GM21717 (cell line): Measurements from ENCODE around the gene RASSF5.
A peak's percentile ranks its signal among the peaks of the same experiment; 100 is the strongest.

Source experiments
- ATAC-seq: cut with Tn5 transposase; IDR thresholded peaks from one replicate; pipeline ENCODE4 v1.9.1; 2021; ENCODE audit warnings: mild to moderate bottlenecking, moderate library complexity; ENCODE audit not compliant: unreplicated experiment

The RASSF5 gene

DNA sequence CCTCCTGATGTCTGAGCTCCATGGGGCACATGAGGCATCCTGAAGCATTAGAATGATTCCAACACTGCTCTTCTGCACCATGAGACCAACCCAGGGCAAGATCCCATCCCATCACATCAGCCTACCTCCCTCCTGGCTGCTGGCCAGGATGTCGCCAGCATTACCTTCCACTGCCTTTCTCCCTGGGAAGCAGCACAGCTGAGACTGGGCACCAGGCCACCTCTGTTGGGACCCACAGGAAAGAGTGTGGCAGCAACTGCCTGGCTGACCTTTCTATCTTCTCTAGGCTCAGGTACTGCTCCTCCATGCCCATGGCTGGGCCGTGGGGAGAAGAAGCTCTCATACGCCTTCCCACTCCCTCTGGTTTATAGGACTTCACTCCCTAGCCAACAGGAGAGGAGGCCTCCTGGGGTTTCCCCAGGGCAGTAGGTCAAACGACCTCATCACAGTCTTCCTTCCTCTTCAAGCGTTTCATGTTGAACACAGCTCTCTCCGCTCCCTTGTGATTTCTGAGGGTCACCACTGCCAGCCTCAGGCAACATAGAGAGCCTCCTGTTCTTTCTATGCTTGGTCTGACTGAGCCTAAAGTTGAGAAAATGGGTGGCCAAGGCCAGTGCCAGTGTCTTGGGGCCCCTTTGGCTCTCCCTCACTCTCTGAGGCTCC lies 11.1 kb upstream of the RASSF5 start:
- no peak for ATAC-seq

DNA sequence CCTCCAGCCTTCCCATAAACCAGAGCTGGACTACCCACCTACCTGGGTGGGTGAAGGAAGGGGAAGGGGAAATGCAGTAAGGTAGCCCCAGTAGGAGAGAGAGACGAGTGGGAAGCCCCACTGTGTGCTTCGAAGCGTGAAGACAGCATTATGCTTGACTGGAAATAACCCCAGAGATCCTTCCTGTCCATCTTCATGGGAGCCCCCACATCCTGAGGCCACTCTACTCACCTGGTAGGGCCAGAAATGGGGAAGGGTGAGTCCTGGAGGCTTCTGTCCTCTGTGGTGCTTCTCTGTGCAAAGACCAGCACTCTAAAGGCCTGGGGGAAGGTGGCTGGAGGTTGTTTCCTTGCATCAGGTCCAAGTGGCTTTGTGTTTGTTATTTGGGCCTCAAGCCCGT lies 10.0 kb upstream of the RASSF5 start:
- ATAC-seq: peak; percentile 35

DNA sequence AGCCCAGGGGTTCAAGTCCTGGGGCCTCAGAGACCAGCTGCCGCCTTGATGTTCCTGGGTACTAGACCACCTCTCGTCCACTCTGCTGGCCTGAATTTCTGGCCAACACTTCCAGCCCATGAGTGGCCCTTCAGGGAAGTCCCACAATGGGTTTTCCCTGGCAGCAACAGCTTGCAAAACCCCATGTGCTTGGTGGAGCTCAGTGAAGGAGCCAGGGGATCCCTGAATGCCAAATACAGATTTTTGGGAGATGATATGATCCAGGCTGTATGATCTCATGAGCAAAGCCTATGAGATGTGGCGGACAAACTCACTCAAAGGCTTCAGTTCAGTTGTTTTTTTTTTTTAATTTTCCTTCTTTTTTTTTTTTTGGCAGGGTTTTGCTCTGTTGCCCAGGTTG lies 9.6 kb upstream of the RASSF5 start:
- ATAC-seq: no peak

DNA sequence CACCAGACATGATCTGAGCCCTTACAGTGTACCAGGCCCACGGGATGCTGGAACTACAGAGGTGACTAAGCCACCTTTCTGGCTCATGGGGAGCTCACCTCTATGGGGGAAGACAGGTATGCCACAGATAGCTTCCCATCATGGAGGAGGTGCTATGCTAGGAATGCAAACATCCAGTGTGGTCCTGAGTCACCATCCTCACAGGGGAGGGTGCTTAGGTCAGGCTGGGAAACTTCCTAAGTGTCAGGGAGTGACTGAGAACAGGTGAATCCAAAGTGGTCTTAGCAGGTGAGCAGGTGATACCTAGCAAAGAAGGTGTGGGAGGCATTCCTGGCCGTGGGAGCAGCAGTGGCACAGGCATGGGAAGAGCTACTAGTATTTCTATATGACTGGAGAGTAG lies 8.6 kb upstream of the RASSF5 start:
- ATAC-seq: no peak

DNA sequence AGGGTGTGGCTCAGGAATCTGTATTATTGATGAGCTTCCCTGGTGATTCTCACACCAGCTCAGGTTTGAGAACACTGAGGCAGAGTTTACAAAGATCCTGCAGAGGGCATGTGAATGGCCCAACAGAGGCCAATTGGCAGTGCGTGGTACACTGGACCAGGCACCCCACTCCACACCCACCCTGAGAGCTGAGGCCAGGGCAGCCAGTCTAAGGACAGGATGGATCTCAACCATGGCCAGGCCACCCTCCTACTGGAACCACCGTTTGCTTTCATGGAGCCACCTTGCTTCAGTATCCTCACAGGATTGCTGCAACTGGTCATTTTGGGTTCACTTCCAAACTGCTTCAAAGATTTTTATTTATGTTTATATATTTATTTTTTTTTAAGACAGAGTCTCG lies 7.3 kb upstream of the RASSF5 start:
- ATAC-seq: no peak

GRCh38 chr1:206501881-206502280 lies 5.5 kb upstream of the RASSF5 start:
- no peak for ATAC-seq

GRCh38 chr1:206502403-206502802 lies 4.9 kb upstream of the RASSF5 start:
- ATAC-seq: no peak

- no peak for ATAC-seq
These were observed 4.5 kb upstream of the RASSF5 start for GRCh38 chr1:206502812-206503211.

DNA sequence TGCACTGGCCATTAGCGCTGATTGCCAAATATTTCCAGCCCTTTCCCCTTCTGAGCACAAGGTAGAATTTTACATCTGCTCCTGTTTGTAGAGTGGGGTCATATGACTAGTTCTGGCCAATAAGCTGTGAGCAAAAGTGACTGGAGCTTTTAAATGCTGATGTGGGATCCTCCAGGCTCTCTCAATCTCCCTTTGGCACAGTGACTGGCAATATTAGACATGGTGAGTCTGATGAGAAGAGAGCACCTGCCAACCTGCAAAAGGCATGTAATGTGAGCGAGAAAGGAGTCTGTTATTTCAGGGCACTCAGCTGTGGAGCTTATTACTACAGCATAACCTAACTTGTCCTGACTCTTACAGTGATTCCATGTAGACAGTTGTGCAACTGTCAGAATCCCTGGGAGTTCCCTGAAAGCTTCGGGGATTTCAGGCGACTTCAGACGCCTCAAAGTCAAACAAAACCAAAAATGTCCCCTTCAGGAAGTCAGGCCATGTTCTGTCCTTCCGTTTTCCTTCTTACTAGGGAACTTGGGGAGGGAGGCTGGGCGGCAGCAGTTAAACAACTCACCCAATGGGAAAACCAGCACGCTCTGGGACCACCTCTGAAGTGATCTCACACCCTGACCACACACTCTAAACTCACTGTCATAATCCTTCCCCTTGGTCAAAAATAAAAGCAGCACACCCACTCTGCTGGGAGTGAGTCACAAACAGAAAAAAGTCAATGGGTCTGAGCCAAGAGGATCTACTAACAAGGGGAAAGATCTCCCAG lies 3.6 kb upstream of the RASSF5 start:
- ATAC-seq: peak; percentile 61

GRCh38 chr1:206504363-206504713 lies 3.0 kb upstream of the RASSF5 start:
- no peak for ATAC-seq

- ATAC-seq: no peak
These were observed 1.5 kb upstream of the RASSF5 start for GRCh38 chr1:206505702-206506355.

GRCh38 chr1:206506405-206507283 lies 687 bp upstream of the RASSF5 start:
- peak; percentile 11 for ATAC-seq

DNA sequence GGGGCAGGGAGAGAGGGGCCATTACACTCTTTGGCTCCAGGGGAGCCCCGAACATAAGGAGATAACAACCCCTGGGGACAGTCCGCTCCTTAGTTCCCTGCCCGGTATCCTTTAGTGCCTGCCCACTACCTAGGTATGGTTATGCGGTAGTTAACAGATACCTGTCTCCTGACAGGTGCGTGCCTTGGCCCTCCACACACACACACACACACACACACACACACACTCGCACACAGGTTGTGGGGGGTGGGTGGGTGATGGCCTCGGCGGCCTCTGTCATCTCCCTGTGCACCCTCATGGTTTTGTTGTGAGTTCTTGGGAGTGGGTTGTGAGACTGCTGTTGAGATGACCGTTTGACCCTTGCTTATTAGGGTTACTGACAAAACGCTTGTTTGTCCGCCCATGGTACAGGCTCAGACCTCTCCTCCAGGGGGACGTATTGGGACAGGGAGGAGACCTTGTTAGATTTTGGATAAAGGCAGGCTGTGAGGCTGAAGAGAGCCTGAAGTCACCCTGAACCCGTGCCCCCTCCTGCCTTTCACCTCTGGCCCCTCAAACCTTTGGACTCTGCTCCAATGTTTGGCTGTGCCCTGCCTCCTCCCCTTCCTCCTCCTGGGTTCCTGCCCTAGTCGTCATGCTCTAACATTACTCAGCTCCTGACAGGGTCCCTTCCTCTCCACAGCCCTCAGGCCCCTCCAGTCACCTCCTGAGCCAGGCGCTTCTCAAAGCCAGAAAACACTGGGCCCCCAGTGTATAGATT lies 979 bp downstream of the RASSF5 start:
- no peak for ATAC-seq

DNA sequence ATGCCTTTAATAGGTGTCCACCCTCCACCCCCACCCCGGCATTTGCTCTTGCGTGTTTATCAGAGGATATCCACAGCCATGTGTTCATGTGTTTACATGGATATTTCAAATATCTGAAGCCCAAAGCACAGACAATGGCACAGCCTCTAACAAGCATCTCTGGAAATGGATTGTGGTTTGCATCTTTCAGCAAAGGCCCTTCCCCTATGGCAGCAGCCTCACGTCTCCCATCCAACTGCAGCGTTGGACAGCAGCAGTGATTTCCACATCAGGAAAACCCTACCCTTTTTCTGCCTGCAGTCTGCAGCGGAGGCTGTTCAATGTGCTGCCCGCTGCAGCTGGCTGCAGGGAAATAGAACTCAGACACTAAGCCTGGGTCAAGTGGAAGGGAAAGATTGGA lies 1.6 kb downstream of the RASSF5 start:
- no peak for ATAC-seq

DNA sequence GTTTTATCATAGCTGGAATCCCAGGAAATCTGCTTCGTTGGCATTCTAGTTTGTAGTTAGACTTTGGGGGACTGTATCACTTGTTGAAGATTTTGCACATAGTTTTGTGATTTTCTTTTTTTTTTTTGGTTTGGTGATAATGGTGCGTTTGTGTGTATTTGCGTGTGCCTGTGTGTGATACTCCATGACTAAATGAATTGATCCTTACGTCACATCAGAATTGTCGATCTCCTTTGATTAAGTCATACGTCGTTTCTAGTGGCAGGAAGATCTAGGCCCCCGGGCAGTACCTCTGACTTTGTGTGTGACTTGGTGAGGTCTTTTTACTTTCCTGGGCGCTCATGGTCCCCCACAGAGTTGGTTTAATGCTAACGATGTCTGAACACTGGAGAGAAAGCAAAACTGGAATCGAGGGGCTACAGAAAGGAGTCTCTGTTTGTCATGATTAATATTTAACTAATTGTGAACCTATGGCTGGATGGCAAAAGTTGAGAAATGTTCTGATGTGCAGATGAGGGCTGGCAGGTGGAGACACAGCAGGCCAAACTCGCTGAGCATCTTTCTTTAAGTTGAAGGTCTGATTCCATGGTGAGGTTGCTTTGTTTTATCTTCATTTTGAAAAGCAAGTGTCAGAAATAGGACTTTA lies 2.4 kb downstream of the RASSF5 start:
- ATAC-seq: no peak

DNA sequence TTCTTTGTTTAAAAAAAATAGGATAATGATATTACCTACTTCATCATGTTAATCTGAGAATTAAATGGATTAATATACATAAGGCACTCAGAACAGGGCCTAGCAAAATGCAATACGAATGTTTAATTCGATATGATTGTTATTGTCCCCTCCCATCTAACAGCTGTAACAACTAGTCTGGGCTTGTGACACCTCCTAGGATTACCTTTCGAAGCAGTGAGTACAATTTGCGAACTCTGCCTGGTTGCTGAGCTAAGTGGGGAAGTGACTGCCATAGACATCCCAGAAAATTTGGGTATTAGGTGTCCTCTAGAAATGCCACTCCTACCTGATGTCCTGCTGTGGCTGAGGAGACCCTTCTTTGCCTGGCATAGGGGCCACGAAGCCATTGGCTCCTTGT lies 3.0 kb downstream of the RASSF5 start:
- ATAC-seq: no peak

DNA sequence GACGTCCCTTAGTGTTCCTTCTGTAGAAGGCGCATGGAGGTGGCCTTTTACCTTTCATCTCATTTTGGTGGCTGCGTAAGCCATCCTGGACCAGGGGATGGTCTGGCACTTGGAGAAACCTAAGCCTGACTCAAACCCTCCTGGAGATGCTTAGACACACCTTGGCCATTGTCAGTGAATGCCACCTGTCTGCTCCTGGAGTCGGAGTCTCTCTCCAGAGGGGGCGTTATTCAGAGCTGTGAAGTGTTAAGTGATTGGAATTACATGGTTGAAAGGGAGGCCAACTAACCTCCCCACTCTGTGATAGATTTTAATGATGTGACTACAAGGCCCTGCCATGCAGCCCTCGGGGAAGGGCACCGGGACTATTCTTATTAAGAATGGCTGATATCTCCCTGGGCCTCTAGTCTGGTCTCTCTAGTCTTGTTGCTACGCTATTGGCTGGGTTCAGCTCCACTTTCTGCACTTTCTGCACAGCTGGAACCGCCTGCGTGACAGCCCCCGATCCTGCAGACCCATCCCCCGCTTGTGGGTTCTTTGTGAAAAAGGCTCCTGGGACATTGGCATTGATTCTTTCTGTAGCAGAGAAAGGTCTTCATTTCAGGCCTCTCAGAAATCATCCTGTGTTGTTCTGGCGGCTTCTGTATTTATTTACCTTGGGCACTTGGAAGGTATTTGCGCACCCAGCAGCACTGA lies 4.2 kb downstream of the RASSF5 start:
- ATAC-seq: no peak

- ATAC-seq: no peak
These were observed 4.9 kb downstream of the RASSF5 start for GRCh38 chr1:206512058-206512850.

DNA sequence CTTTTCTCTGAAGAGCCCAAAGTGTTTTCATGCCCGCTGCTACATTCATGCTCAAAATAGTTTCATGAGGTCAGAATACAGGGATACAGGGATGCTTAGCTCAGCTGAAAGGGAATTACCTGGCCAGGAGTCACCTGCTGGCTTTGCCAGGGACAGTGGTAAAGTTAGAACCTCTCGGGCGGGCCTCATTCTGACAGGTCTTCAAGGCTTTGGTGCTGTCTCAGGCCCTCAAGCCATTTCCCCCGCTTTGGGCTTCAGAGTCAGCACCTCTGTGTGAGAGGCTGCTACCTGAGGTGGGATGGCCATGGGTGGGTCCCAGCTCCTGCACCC lies 5.5 kb downstream of the RASSF5 start:
- no peak for ATAC-seq
